GM12801 (cell line): ENCODE data around the gene RBM44.

Source experiments
- TF ChIP-seq, protein P1 (sequence below): IDR thresholded peaks from one replicate; pipeline ENCODE4 v1.5.1; 2011; ENCODE audit warnings: control low read depth; ENCODE audit not compliant: insufficient read length; ENCODE audit errors: extremely low read depth

Gene RBM44

DNA sequence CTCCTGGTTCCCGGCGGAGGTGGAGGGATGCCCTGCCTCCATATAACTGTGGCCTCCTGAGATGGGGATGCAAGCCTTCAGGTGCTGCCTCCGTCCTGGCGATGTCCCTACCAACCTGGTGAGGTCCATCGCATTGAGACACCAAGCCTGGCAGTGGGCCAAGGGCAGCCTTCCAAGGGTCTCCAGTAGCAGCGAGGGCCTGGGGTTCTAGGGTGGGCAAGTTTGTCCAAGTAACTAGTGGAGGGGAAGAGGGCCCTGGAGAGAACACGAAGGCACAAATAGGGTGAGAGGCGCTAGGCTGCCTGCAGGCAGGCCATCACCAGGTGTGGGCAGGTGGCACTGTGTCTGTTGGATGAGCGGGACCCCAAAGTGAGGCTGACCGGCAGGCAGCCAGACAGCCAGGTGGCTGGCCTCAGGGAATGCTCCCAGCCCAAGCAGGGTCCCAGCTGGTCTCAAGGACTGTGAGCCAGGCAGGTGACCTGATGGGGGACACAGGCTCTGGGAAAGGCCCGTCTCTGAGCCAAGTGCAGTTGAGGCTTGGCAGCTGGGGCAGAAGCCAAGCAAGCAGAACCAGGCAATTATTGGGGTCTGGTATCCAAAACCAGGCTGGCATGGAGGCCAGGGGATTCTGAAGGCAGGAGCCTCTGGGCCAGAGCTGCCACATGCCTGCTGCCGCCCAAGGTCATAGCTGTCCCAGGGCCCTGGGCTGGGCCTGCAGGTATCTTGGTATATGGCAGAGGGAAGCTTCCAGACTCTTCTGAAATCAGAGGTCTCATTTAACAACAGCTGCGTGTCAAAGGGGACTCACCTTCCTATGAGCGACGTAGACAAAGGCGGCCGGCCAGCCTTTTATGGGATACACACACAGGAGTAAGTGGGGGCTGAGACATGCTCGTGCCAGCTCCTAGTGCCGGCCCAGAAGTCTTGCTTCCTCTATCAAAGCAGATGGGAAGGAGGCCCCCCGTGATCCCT is 84.2 kb downstream of the RBM44 start:
- TF ChIP-seq, protein P1, sequence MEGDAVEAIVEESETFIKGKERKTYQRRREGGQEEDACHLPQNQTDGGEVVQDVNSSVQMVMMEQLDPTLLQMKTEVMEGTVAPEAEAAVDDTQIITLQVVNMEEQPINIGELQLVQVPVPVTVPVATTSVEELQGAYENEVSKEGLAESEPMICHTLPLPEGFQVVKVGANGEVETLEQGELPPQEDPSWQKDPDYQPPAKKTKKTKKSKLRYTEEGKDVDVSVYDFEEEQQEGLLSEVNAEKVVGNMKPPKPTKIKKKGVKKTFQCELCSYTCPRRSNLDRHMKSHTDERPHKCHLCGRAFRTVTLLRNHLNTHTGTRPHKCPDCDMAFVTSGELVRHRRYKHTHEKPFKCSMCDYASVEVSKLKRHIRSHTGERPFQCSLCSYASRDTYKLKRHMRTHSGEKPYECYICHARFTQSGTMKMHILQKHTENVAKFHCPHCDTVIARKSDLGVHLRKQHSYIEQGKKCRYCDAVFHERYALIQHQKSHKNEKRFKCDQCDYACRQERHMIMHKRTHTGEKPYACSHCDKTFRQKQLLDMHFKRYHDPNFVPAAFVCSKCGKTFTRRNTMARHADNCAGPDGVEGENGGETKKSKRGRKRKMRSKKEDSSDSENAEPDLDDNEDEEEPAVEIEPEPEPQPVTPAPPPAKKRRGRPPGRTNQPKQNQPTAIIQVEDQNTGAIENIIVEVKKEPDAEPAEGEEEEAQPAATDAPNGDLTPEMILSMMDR, result no peak

DNA sequence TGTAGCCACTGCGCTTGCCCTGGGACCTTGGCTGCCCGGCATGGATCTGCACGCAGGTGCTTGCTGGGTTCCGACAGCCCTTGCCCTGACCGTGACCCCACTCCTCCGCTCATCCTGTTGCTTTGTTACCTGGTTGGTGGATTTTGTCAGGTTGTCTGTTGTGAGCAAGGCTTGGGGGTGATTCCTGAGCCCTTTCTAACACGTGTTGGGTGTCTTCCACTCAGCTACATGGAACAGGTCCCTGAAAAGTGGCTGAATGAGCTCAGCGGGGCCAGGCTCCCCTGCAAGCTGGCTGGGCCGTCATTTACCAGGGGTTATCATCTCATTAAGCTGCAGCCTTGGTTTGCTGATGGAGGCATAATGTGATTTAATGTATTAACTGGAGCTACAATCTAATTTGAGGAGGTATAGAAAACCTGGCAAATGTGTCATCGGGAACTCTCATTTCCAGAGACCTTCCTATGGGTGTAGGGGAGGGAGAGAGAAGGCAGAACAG is 85.4 kb downstream of the RBM44 start:
- TF ChIP-seq, protein P1, result no peak

DNA sequence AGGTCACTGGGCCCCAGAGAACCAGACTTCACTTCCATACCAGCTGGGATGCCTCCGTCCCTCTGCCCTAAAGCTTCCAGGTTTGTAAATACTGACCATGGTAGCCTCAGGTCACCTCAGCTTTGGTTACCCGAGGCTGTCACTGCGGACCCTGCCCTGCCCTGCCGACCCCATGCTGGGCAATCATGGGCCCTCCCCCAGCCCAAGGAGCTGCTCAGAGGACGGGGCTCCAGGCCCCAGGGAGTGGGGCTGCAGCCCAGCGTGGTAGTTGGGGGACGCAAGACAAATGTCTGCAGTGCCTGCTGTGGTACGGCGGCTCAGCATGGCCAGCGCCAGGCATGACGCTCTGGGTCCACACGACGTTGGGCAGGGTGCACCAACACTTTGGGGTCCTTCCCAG is 86.1 kb downstream of the RBM44 start:
- TF ChIP-seq, protein P1, result no peak

DNA sequence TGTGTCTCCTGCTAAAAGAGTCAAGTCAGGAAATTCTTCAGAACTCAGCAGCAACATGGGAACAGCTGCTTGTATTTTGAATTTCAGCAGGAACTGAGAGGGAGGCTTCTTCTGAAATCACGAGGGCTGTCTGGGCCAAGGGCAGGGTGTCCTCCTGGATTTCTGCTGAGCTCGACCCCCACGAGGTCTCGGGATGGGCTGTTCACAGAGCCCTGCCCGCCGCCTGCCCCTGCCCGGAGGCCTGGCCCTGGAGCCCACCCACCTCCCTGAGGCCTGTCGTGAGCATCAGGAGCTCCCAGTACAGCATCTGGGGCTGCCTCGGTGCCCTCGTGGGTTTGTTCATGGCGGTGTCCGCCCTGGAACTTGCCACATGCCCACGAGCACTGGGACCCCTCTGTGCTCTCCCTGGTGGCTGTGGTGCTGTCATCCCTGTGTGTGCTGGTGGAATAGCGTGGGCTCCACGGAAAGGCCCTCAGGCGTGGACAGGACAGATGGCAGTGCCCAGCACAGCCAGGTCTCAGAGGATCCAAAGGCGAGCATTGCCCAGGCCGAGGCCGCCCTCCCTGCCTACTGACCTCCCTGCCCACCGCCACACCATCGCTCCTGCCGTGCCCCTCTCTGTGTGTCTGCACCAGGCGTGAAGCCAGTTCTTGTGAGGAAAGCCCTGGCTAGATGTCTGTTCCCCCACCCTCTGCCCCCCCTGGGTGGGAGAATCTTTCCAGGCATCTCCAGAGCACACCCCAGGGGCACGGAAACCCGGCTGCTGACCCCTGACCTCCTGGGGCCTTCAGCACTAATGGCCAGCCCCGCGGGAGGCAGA is 86.7 kb downstream of the RBM44 start:
- TF ChIP-seq, protein P1, result no peak

DNA sequence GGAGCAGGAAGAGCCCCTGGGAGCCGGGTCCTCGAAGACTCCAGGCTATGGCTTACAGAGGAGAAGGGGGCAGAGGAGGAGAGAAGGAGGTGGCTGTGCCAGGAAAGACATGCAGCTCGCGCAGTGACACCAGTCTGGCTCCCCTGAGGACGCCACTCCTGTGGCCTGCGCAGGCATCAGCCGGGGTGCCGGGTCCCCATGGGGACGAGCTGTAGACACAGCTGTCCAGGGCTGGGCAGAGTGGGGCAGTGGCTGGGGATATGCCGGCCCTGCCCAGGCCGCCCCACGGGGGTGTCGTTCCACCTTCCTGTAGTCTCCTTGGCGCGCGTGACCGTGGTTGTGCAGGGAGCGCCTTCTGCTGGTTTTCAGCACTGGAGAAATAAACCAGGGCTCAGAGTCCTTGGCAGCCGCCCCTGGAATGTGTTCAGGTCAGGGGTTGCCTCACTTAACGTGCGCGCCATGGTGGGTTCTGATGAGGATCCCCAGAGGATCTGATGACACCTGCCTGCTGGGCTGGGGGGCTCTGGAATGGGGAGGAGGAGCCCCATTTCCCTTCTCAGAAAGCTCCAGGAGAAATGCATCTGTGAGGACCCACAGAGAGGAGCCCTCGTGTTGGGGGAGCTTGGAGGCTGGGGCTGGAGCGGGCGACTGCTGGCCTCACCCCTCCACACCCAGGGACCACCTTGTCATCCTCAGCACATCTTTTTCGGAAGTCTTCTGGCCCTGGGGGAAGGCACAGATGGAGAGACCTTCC is 87.5 kb downstream of the RBM44 start:
- TF ChIP-seq, protein P1, result no peak

DNA sequence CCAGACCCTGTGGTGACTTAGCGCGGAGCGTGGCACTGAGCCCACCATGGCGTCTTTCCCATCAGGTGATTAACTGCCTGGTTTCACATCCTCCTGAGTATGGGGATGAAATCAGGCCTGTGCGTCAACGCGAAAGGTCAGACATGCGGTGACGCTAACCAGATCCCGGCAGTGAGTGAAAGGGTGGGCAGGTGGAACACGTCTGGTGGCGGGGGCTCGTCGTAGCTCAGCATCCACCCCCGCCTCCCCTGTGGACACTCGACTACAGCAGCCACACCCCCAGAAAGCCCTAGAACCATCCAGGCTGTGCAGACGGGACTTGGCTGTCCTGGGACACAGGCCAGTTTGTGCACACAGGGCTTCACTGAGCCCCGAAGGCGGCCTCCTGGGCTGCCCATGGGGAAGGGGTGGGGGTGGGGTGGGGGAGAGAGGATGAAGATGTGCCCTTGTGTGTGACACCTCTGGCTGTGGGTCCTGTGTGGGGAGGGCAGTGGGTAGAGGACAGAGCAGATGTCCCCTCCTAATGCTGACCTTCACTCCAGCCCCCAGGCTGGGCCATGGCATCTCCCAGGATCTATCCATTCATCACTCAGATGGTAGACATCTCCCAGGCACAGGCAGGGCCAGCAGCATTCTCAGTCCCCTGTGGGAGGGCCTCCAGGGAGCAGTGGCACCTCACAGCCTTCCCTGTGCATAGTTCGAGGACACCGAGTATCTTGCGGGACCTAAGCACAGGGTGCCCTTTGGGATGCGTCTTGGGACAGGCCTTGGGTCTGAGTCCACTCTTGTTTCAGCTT is 88.3 kb downstream of the RBM44 start:
- TF ChIP-seq, protein P1, result no peak
